ENCODE results near the gene MYRF. TPM values are rescaled to one million over a fixed set of nuclear protein-coding genes. Genes with fewer than 3 reads are reported as not detected.

MYRF gene
- total RNA-seq, 2 experiments from 2014 or later = 0.31 to 0.49 TPM

DNA sequence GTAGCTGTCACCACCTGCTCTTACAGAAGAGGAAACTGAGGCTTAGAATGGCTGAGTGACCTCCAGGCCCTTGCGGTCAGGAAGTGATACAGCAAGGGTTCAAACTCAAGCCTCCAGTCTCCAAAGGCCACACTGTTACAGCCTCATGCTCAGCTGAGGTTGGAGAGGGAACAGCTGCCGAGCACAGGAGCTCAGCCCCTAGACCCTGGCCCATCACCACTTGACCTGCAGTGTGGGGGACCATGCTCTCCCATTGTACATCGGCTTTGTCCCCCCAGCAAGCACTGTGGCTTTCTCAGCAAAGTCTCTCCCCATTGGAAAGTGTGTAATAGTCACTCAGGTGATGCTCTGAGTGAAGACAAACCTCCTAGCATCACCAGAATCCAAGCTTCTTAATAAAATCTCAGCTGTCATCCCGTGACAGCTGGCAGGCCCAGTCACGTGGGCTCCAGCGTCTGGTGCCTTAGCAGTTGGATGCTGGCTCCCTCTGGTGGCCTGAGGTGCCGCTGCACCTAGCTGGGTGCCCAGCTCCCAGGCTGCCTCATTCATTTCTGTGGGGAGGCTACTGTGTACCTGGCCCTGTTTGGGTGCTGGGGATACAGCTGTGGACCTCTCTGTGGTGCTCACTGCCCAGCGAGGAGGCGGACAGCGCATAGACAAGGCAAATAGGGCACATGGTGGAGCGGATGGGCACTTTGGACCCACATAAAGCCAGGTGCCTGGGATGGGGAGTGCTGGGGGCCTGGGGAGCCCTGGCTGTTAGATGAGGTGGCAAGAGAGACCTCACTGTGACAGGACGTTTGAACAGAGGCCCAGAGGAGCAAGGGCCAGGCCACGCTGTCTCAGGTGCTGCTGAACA is 19.1 kb upstream of the MYRF start:
- no peaks in the 10 kb centered on the region for H3K9me3 ChIP-seq (ENCODE audit: control insufficient read depth in 1 of 2, insufficient read depth in 1 of 2, low read length in 2 of 2)
- intact Hi-C loops (cut with DNase I, micrococcal nuclease) = loop anchor here (1.0 to 2.0 kb wide), 5 partner anchors 35 to 257 kb away; partner anchors contain the start of gene DAGLA (in 2 of the 2)
- ATAC-seq (ENCODE audit: poor library complexity) (peak; percentile 99), DNase-seq (peak; percentile 76 to 93 (median 80))
- no peak overlapping the region for H3K4me3 ChIP-seq (ENCODE audit: low read length)
- no peaks in the 10 kb centered on the region for H3K27me3 Mint-ChIP-seq
- CTCF ChIA-PET = interaction anchor here (0.5 to 1.8 kb wide), 22 partner anchors 10 to 375 kb away, joined by 3 to 28 read pairs (median 4); partner anchors contain the start of genes FEN1 and TMEM258
- no peak overlapping the region for H3K27ac Mint-ChIP-seq
- TF ChIP-seq, protein P1, sequence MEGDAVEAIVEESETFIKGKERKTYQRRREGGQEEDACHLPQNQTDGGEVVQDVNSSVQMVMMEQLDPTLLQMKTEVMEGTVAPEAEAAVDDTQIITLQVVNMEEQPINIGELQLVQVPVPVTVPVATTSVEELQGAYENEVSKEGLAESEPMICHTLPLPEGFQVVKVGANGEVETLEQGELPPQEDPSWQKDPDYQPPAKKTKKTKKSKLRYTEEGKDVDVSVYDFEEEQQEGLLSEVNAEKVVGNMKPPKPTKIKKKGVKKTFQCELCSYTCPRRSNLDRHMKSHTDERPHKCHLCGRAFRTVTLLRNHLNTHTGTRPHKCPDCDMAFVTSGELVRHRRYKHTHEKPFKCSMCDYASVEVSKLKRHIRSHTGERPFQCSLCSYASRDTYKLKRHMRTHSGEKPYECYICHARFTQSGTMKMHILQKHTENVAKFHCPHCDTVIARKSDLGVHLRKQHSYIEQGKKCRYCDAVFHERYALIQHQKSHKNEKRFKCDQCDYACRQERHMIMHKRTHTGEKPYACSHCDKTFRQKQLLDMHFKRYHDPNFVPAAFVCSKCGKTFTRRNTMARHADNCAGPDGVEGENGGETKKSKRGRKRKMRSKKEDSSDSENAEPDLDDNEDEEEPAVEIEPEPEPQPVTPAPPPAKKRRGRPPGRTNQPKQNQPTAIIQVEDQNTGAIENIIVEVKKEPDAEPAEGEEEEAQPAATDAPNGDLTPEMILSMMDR (IDR thresholded peaks at IDR 0.05) = peak; percentile 93
- no peaks in the 10 kb centered on the region for H3K27me3 ChIP-seq (ENCODE audit: control insufficient read depth in 1 of 2, insufficient read depth in 2 of 2, low read length in 2 of 2)
- POLR2A ChIA-PET = interaction anchor here (0.7 to 2.1 kb wide), 9 partner anchors 35 to 1021 kb away, joined by 3 to 10 read pairs (median 4); partner anchors contain the start of genes DAGLA and ZBTB3
- H3K27ac ChIP-seq (ENCODE audit: low read depth in 1 of 2, low read length in 2 of 2) = no peak overlapping the region
- peaks cover 7% of the 10 kb centered on the region for H3K4me1 ChIP-seq (ENCODE audit: insufficient read depth, low read length)
- peaks cover 4% of the 10 kb centered on the region for H3K4me1 Mint-ChIP-seq (ENCODE audit: low read depth)
- no peaks in the 10 kb centered on the region for H3K9me3 Mint-ChIP-seq
- H3K36me3 ChIP-seq (ENCODE audit: insufficient read depth, low read length) = peaks cover 2% of the 10 kb centered on the region
- H3K4me3 Mint-ChIP-seq = no peak overlapping the region
- no peaks in the 10 kb centered on the region for H3K36me3 Mint-ChIP-seq (ENCODE audit: low read depth)

DNA sequence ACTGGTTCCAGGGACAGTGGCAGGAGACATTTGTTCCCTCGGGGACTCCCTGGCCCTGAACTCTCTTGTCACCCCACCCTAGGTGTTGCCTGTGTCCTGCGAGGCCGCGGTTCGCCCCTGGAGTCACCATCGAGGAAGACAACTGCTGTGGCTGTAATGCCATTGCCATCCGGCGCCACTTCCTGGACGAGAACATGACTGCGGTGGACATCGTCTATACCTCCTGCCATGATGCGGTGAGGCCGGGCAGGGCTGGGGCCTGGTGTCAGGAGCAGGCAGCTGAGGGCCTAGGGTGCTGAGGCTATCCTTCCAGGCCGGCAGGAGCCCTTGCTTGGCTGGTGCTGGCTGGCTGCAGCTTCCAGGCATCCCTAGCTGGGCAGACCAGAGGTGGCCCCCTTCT is 17.7 kb upstream of the MYRF start:
- H3K27me3 Mint-ChIP-seq = no peaks in the 10 kb centered on the region
- ChIA-PET POLR2A (interaction anchor here (2.1 kb wide), 1 partner anchor 54 kb away, joined by 10 read pairs; the partner anchor contains the start of gene DAGLA), CTCF (interaction anchor here (1.8 kb wide), 1 partner anchor 96 kb away, joined by 4 read pairs; no protein-coding TSS in a partner anchor)
- no peak overlapping the region for H3K4me3 ChIP-seq (ENCODE audit: low read length)
- intact Hi-C loops (cut with DNase I, micrococcal nuclease) = no loop called here
- no peaks in the 10 kb centered on the region for H3K9me3 ChIP-seq (ENCODE audit: control insufficient read depth in 1 of 2, insufficient read depth in 1 of 2, low read length in 2 of 2)
- no peak overlapping the region for H3K4me3 Mint-ChIP-seq
- no peak overlapping the region for H3K27ac ChIP-seq (ENCODE audit: low read depth in 1 of 2, low read length in 2 of 2)
- no peaks in the 10 kb centered on the region for H3K9me3 Mint-ChIP-seq
- H3K27ac Mint-ChIP-seq = no peak overlapping the region
- peaks cover 2% of the 10 kb centered on the region for H3K36me3 ChIP-seq (ENCODE audit: insufficient read depth, low read length)
- ATAC-seq (ENCODE audit: poor library complexity) (no peak), DNase-seq (no peak)
- H3K27me3 ChIP-seq (ENCODE audit: control insufficient read depth in 1 of 2, insufficient read depth in 2 of 2, low read length in 2 of 2) = no peaks in the 10 kb centered on the region
- H3K4me1 ChIP-seq (ENCODE audit: insufficient read depth, low read length) = peaks cover 7% of the 10 kb centered on the region
- H3K36me3 Mint-ChIP-seq (ENCODE audit: low read depth) = no peaks in the 10 kb centered on the region
- peaks cover 4% of the 10 kb centered on the region for H3K4me1 Mint-ChIP-seq (ENCODE audit: low read depth)
- TF ChIP-seq, protein P1 (IDR thresholded peaks at IDR 0.05) = no peak

DNA sequence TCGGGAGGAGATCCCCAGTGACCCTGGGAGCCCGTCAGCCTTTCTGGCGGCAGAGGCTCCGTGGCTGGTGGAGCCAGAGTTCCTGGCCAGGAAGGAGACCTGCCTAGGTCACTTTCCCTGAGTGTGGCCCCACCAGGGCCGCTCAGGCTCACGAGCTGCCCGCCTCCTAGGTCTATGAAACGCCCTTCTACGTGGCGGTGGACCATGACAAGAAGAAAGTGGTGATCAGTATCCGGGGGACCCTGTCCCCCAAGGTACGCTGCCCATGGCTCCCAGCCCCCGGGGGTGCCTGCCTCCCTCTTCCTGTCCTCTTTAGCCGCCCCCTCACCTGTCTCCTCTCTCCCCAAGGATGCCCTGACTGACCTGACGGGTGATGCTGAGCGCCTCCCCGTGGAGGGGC is 17.0 kb upstream of the MYRF start:
- DNase-seq (no peak), ATAC-seq (ENCODE audit: poor library complexity) (no peak)
- intact Hi-C loops (cut with DNase I, micrococcal nuclease) = no loop called here
- Histone ChIP-seq H3K4me3 (ENCODE audit: low read length) (no peak overlapping the region), H3K9me3 (ENCODE audit: control insufficient read depth in 1 of 2, insufficient read depth in 1 of 2, low read length in 2 of 2) (no peaks in the 10 kb centered on the region), H3K27me3 (ENCODE audit: control insufficient read depth in 1 of 2, insufficient read depth in 2 of 2, low read length in 2 of 2) (no peaks in the 10 kb centered on the region), H3K36me3 (ENCODE audit: insufficient read depth, low read length) (peaks cover 2% of the 10 kb centered on the region), H3K4me1 (ENCODE audit: insufficient read depth, low read length) (peaks cover 7% of the 10 kb centered on the region), H3K27ac (ENCODE audit: low read depth in 1 of 2, low read length in 2 of 2) (no peak overlapping the region)
- H3K27me3 Mint-ChIP-seq = no peaks in the 10 kb centered on the region
- peaks cover 4% of the 10 kb centered on the region for H3K4me1 Mint-ChIP-seq (ENCODE audit: low read depth)
- no peaks in the 10 kb centered on the region for H3K9me3 Mint-ChIP-seq
- ChIA-PET CTCF (no interaction called here), POLR2A (no interaction called here)
- TF ChIP-seq, protein P1 (IDR thresholded peaks at IDR 0.05) = no peak
- no peak overlapping the region for H3K4me3 Mint-ChIP-seq
- H3K27ac Mint-ChIP-seq = no peak overlapping the region
- H3K36me3 Mint-ChIP-seq (ENCODE audit: low read depth) = no peaks in the 10 kb centered on the region

Measured in CD4-positive, alpha-beta T cell (primary cell).